ENCODE results near the gene MROH2A. TPM values are rescaled to one million over a fixed set of nuclear protein-coding genes. Genes with fewer than 3 reads are reported as not detected.

MROH2A gene
- total and polyA plus RNA-seq, 5 experiments from 2014 or later, result not detected

DNA sequence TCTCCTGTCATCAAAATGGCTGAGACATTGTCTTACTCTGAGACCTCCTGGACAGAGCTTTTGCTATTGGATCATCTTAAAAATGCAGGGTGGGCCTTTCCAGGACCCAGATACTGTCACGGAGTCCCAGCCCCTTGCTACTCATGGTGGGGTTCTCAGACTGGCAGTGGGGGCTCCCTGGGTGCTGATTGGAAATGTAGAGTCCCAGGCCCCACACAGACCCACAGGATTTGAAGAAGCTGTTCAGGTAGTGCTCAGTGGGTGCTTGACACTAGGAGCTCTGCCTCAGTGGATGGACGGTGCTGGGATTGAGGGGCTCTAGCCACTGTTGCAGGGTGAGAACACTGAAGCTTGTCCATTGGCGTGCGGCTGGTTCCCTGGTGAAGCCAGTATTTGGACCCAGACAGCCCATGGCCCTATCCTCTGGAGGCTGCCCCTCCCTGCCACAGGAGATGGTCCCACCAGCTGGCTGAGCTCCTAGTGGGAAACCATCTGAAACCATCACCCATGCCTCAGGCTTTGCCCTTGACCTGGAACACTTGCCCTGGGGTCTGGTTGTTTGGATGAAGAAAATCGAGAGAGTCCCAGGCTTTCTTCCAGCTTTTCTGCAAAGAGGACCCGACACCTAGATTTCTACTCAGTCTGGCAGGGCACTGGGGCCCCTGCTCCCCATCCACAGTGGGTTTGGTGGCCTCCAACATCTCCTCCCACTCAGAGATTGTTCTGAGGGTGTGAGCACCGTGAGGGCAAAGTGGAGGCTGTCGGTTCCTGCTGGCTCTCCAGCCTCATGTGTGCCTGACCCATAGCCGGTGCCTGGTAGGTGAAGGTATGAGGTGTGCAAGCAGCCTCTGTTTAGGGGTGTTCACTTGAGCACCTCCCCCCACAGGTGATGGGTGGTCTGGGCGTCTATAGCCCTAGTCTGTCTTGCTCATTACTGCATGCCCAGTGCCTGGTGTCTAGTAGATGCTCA is 30.1 kb downstream of the MROH2A start:
- Mint-ChIP-seq H3K36me3 (no peaks in the 10 kb centered on the region), H3K4me3 (no peak overlapping the region), H3K27me3 (peaks cover 6 to 32% (median 16%) of the 10 kb centered on the region in 5 donors), H3K9me3 (no peaks in the 10 kb centered on the region), H3K27ac (no peak overlapping the region), H3K4me1 (no peaks in the 10 kb centered on the region)
- POLR2A ChIA-PET, result no interaction called here
- ATAC-seq, result no peak
- DNase-seq, result peak in 1 of 10 donors; percentile 11

DNA sequence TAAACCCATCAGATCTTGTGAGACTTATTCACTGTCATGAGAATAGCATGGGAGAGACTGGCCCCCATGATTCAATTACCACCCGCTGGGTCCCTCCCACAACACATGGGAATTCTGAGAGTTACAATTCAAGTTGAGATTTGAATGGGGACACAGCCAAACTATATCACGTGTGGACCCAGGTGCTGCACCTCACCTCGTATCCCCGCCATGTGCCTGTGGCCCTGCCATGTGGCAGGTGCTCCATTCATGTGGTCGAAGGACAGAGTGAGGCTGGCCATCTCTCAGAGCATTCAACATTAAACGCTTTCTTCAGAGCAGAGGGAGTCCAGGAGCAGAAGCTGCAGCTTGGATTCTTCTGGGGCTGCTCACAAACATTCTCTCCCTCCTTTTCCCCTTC is 32.3 kb downstream of the MROH2A start:
- H3K27me3 Mint-ChIP-seq, result peaks cover 3 to 18% (median 7%) of the 10 kb centered on the region in 5 donors
- H3K4me3 Mint-ChIP-seq, result no peak overlapping the region
- ATAC-seq, result no peak
- POLR2A ChIA-PET, result no interaction called here
- no peaks in the 10 kb centered on the region for H3K9me3 Mint-ChIP-seq
- H3K27ac Mint-ChIP-seq, result no peak overlapping the region
- no peaks in the 10 kb centered on the region for H3K36me3 Mint-ChIP-seq
- peak in 1 of 10 donors; percentile 0 for DNase-seq
- no peaks in the 10 kb centered on the region for H3K4me1 Mint-ChIP-seq

DNA sequence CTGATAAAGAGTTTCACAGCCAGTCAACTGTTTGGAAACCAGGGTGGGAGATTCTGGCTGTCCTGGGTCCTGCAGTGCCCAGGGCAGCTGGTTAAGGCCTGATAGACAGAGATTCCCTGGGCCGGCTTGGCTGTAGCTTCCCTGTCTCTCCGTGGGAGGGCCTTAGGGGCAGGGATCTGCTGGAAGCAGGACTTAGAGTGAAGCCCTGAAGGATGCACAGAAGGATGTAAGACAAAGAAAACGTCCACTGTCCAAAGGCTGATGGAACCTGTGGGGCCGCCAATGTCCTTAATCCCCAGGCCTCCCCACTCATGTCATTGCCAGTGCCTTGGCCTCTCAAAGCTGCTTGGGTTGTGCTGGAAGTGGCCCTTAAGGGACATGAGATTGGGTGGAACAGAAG is 33.0 kb downstream of the MROH2A start:
- DNase-seq (peak in 1 of 10 donors; percentile 11), ATAC-seq (no peak)
- Mint-ChIP-seq H3K27me3 (peaks cover 3 to 18% (median 10%) of the 10 kb centered on the region in 5 donors), H3K9me3 (no peaks in the 10 kb centered on the region), H3K36me3 (no peaks in the 10 kb centered on the region), H3K4me3 (no peak overlapping the region), H3K4me1 (no peaks in the 10 kb centered on the region), H3K27ac (no peak overlapping the region)
- POLR2A ChIA-PET, result no interaction called here

DNA sequence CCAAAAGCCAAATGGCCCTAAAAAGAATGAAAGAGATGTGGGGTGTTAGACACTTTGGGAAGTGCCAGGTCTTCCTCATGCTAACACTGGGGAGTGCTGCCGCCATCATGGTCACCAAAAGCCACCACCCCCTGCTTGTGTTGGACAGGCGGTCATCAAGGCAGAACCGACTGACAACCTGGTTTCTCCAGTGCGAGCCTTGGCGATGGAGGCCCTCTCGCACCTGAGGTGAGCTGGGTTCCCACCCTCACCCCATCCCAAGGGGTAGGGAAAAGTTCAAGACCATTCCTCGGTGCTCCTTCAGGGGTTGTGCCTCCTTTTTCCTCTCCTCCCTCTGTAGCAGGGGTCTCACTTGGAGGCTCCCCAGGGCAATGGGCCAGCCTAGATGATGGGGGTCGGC is 33.6 kb downstream of the MROH2A start:
- H3K4me1 Mint-ChIP-seq, result no peaks in the 10 kb centered on the region
- POLR2A ChIA-PET, result no interaction called here
- no peak for ATAC-seq
- peaks cover 3 to 19% (median 12%) of the 10 kb centered on the region in 5 donors for H3K27me3 Mint-ChIP-seq
- no peaks in the 10 kb centered on the region for H3K9me3 Mint-ChIP-seq
- no peak overlapping the region for H3K4me3 Mint-ChIP-seq
- peak in 1 of 10 donors; percentile 6 for DNase-seq
- no peak overlapping the region for H3K27ac Mint-ChIP-seq
- no peaks in the 10 kb centered on the region for H3K36me3 Mint-ChIP-seq

DNA sequence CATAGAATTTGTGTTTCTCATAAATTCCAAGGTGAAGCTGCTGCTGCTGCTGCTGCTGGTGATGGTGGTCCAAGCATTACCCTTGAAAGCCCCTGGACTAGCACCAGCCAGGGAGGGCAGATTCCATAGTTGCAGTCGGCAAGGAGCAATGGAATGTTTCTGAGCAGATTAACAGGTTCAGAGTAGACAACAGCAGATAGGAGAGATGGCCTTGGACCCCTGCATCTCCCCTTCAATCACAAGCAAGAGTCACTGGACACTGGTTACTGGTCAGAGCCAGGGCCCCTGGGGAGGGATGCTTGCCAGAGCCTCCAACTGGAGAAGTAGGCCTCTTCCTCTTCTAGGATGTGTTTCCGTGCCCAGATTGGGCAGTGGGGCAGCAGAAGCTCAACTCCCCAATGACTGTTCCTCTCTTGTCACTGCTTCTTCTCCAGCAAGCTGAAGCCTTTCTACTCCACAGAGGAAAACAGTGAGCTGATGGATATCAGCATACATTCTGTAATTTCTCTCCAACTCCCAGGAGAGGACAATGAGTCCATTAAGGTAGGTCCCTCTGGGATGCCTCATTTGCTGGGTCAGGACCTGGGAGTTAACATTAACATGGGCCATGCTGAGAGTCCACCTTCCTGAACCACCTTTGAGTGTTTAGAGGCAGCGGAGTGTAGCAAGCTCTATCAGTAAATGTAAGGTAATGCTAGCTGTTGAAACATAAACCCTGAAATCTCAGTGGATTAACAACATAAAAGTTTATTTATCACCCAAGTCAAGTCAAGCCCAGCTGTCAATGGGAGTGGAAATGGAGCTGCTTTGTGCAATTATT is 35.3 kb downstream of the MROH2A start:
- ATAC-seq (no peak), DNase-seq (no peak)
- no peak overlapping the region for H3K27ac Mint-ChIP-seq
- H3K27me3 Mint-ChIP-seq, result peaks cover 3 to 35% (median 15%) of the 10 kb centered on the region in 5 donors
- POLR2A ChIA-PET, result no interaction called here
- H3K4me3 Mint-ChIP-seq, result no peak overlapping the region
- no peaks in the 10 kb centered on the region for H3K9me3 Mint-ChIP-seq
- peaks cover 0 to 7% (median 5%) of the 10 kb centered on the region in 4 donors for H3K4me1 Mint-ChIP-seq
- H3K36me3 Mint-ChIP-seq, result no peaks in the 10 kb centered on the region

DNA sequence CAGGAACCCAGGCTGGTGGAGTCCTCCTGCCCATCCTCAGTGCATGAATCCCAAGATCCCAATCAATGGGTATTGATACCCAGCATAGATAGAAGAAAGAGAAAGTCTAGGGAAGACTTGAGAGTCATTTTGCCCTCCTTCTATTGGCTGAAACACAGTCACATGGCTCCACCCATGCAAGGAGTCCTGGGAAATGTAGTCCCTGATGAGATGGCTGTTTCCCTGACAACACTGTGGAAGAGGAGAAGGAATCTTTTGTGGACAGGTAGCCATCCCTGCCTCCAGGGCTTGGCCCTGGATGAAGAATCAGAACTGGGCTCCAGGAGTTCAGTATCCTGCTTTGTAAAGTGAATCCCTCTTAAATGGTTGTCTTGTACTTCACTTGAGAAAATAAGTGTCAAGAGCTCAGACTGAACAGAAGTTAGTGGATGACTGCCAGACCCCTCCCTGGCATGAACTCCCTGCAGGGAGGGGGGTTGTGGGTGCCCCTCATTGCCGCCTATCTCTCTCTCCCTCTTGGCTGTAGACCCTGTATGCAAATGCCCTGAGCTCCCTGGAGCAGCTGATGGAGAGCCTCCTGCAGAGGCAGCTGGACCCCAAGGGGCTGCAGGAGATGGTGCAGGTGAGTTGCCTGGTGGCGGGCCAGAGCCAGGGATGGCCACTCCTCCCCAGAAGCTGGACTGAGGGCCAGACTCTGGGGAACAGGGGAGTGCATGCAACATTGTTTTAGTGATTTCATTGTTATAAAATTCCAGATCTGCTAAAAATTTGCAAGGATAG is 36.1 kb downstream of the MROH2A start:
- Mint-ChIP-seq H3K27me3 (peaks cover 3 to 28% (median 13%) of the 10 kb centered on the region in 5 donors), H3K9me3 (no peaks in the 10 kb centered on the region), H3K4me3 (no peak overlapping the region), H3K4me1 (peaks cover 0 to 7% (median 5%) of the 10 kb centered on the region in 4 donors), H3K27ac (no peak overlapping the region), H3K36me3 (no peaks in the 10 kb centered on the region)
- ATAC-seq (no peak), DNase-seq (peak in 1 of 10 donors; percentile 23)
- POLR2A ChIA-PET, result no interaction called here

DNA sequence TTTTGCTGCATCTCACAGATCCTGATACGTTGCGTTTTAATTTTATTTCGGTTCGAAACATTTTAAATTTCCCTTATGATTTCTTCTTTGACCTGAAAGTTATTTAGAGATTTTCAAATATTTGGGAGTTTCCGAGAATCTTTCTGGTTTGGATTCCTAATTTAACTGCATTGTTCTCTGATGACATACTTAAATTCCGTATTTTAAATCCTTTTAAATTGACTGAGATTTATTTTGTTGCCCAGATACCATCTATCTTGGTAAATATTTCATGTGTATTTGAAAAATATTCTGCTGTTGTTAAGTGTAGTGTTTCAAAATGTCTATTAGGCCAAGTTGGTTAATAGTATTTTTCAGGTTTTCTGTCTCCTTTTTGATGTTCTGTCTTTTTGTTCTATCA is 37.7 kb downstream of the MROH2A start:
- no peaks in the 10 kb centered on the region for H3K36me3 Mint-ChIP-seq
- H3K4me1 Mint-ChIP-seq, result peaks cover 0 to 7% (median 5%) of the 10 kb centered on the region in 4 donors
- H3K4me3 Mint-ChIP-seq, result no peak overlapping the region
- POLR2A ChIA-PET, result no interaction called here
- no peak for DNase-seq
- no peaks in the 10 kb centered on the region for H3K9me3 Mint-ChIP-seq
- H3K27me3 Mint-ChIP-seq, result peaks cover 0 to 18% (median 11%) of the 10 kb centered on the region in 5 donors
- ATAC-seq, result no peak
- H3K27ac Mint-ChIP-seq, result no peak overlapping the region

DNA sequence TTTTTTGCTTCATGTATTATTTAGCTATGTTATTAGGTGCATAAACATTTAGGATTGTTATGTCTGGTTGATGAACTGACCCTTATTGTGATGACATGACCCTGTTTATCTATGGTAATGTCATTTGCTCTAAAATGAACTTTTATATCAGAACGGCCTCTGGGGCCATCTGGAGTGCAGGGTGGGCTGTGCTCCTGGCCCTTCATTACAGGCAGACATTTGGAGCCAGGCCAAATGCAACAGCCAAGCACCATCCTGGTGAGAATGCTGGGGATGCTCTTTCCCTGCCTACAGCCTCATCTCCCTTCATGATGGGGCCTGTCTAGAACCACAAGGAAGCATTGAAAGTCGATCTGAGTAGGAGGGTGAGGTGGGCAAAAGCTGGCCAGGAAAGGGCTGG is 38.2 kb downstream of the MROH2A start:
- peaks cover 0 to 18% (median 11%) of the 10 kb centered on the region in 5 donors for H3K27me3 Mint-ChIP-seq
- H3K36me3 Mint-ChIP-seq, result no peaks in the 10 kb centered on the region
- H3K27ac Mint-ChIP-seq, result no peak overlapping the region
- ATAC-seq (no peak), DNase-seq (no peak)
- no peaks in the 10 kb centered on the region for H3K9me3 Mint-ChIP-seq
- H3K4me3 Mint-ChIP-seq, result no peak overlapping the region
- POLR2A ChIA-PET, result no interaction called here
- H3K4me1 Mint-ChIP-seq, result peaks cover 0 to 7% (median 5%) of the 10 kb centered on the region in 4 donors

DNA sequence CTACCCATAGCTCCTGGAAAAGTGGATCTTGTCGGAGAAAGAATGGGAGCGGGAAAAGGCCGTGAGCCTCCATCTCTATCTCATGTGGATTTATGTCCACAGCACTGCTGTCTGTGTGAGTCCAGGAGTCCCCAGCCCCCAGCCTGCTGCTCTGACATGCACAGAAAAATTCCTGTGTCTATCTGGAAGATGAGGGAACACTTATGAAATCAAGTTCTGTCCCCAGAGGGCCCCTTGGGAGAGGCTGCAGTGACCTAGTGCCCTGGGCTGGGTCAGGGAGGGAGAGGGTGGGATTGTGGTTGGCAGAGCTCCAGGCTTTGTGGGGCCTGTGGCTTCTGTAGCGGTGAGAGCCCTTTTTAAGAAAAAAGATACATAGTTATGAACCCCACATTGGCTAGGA is 38.6 kb downstream of the MROH2A start:
- Mint-ChIP-seq H3K4me1 (peaks cover 0 to 7% (median 5%) of the 10 kb centered on the region in 4 donors), H3K36me3 (no peaks in the 10 kb centered on the region), H3K27ac (no peak overlapping the region), H3K27me3 (peaks cover 0 to 18% (median 11%) of the 10 kb centered on the region in 5 donors), H3K9me3 (no peaks in the 10 kb centered on the region), H3K4me3 (no peak overlapping the region)
- ATAC-seq (no peak), DNase-seq (no peak)
- POLR2A ChIA-PET, result no interaction called here

DNA sequence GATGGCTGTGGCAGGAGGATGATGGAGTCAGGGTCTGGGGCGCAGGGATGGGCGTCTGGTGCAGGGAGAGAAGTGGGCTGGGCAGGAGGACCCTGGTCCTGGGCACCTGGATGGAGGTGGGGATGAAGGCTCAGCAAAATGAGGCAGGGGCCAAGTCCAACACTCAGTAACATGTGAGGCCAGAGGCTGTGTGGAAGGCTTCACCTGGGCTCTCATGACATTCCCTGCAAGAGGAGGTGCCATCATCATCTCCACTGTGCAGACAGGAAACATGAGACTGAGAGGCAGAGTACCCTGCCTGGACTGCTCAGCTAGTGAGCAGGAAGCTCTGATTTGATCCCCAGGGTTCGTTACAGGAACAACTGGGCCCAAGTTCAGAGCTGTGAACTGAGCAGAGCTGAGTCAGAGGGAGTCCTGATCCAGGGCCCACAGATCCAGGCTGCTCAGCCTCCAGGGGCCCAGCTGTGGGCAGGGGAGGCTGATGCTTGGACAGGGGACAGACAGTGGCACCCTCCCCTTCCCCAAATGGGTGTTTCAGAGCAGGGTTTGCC is 39.3 kb downstream of the MROH2A start:
- H3K27ac Mint-ChIP-seq, result no peak overlapping the region
- ATAC-seq (no peak), DNase-seq (no peak)
- no peaks in the 10 kb centered on the region for H3K9me3 Mint-ChIP-seq
- POLR2A ChIA-PET, result no interaction called here
- peaks cover 0 to 7% (median 5%) of the 10 kb centered on the region in 4 donors for H3K4me1 Mint-ChIP-seq
- peaks cover 0 to 18% (median 11%) of the 10 kb centered on the region in 5 donors for H3K27me3 Mint-ChIP-seq
- H3K4me3 Mint-ChIP-seq, result no peak overlapping the region
- no peaks in the 10 kb centered on the region for H3K36me3 Mint-ChIP-seq

DNA sequence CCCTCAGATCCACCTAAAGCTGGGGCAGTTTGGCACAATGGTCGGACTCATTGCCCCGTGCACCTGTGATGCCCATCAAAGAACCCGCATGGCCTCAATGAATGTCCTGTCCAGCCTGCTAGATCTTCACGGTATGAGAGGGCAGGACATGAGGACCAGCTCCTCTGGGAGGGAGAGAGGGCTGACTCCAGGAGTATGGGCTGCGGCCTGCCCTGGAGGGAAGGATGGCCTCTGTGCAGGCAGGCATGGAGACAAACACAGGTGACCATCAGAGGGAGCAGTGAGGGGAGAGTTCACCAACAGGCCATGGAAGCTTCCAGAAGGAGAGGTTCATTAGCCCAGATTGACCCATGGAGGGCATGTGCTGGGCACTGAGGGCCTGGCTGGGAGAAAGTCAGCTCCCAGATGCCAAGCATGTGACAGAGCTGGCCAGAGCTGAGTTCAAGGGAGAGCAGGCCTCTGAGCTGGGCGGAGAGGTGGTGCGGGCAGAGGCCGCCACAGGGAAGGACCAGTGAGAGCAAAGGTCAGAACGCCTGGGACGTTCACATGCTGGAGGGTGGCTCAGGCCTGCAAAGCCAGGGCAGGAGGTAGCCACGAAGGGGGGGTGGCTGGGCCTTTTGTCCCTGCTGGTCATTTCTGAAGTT is 40.0 kb downstream of the MROH2A start:
- ATAC-seq, result no peak
- Mint-ChIP-seq H3K36me3 (no peaks in the 10 kb centered on the region), H3K4me3 (no peak overlapping the region), H3K9me3 (no peaks in the 10 kb centered on the region), H3K27me3 (peaks cover 0 to 18% (median 11%) of the 10 kb centered on the region in 5 donors), H3K4me1 (peaks cover 0 to 7% (median 5%) of the 10 kb centered on the region in 4 donors), H3K27ac (no peak overlapping the region)
- no peak for DNase-seq
- POLR2A ChIA-PET, result no interaction called here
